Tibial nerve (tissue), 4 donors: ENCODE measurements around the gene LEF1. TPM values are rescaled to one million over a fixed set of nuclear protein-coding genes. Genes with fewer than 3 reads are reported as not detected.

Experiments
- DNase-seq, 2 donors: peaks; one replicate each; pipeline ENCODE4 v3.0.0-alpha.2; 2019; ENCODE audit warnings: low spot score in 2 of 2
- H3K27ac ChIP-seq, 4 donors: fragments of 200-600 bp; sonication (generic) in 3 of 4; one replicate each; pipeline ENCODE4 v1.5.1; 2017 to 2019; ENCODE audit warnings: mild to moderate bottlenecking in 1 of 4
- H3K27me3 ChIP-seq, 2 donors: fragments of 200-600 bp; sonication (generic) in 1 of 2; one replicate each; pipeline versions ENCODE4 v1.5.1 to v1.6.0; 2017 to 2019
- H3K36me3 ChIP-seq, 3 donors: fragments of 200-600 bp; sonication (generic); one replicate each; pipeline ENCODE4 v1.5.1; 2018 to 2019
- H3K4me1 ChIP-seq, 4 donors: fragments of 200-600 bp; sonication (generic) in 3 of 4; one replicate each; pipeline ENCODE4 v1.5.1; 2017 to 2019
- H3K4me3 ChIP-seq, 4 donors: fragments of 200-600 bp; sonication (generic) in 3 of 4; one replicate each; pipeline ENCODE4 v1.5.1; 2017 to 2019; ENCODE audit warnings: mild to moderate bottlenecking in 1 of 4, moderate library complexity in 1 of 4
- H3K9me3 ChIP-seq, 4 donors: fragments of 200-600 bp; sonication (generic) in 3 of 4; one replicate each; pipeline ENCODE4 v1.5.1; 2017 to 2019
- CTCF ChIP-seq, 5 experiments: fragments of 200-600 bp in 3 of 5; fragments of 450-650 bp in 2 of 5; sonication (generic) in 3 of 5; IDR thresholded peaks; one replicate each; pipeline ENCODE4 v1.5.1; 2016 to 2019; ENCODE audit warnings: antibody characterized with exemption in 5 of 5, mild to moderate bottlenecking in 3 of 5, moderate library complexity in 2 of 5
- EP300 ChIP-seq, 2 donors: sonication (generic); formaldehyde crosslinking; IDR thresholded peaks; one replicate each; pipeline ENCODE4 v1.6.1; 2017; ENCODE audit warnings: antibody characterized with exemption in 2 of 2, mild to moderate bottlenecking in 1 of 2
- POLR2A ChIP-seq, 2 donors: fragments of 450-650 bp; IDR thresholded peaks; one replicate each; pipeline ENCODE4 v1.6.1; 2017; ENCODE audit warnings: antibody characterized with exemption in 2 of 2, mild to moderate bottlenecking in 2 of 2, moderate library complexity in 2 of 2
- WGBS, 2 donors: methylation state at CpG; one replicate each; pipeline ENCODE4 v1.1.5; 2018; 5-methylcytosine and 5-hydroxymethylcytosine counted together
- total RNA-seq, 4 donors: library from RNA; depleted of rRNA; stranded (reverse); fragments of >200 nt; gene quantifications; one replicate each; pipeline ENCODE4 v1.1.0, GENCODE V29; 2016

LEF1 gene
- total RNA-seq, 4 donors from 2014 or later = 1.9 to 11.7 (median 8.3) TPM

GRCh38 chr4:108109997-108110416 is 58.7 kb downstream of the LEF1 start:
- no peak for TF ChIP-seq POLR2A (IDR thresholded peaks at IDR 0.05)
- no peak for TF ChIP-seq CTCF (IDR thresholded peaks at IDR 0.05)
- no peak for TF ChIP-seq EP300 (IDR thresholded peaks at IDR 0.05)
- Histone ChIP-seq H3K4me1 (peaks cover 0 to 8% (median 0%) of the 10 kb centered on the region in 4 donors), H3K27ac (no peak overlapping the region), H3K27me3 (no peaks in the 10 kb centered on the region), H3K9me3 (no peaks in the 10 kb centered on the region), H3K36me3 (no peaks in the 10 kb centered on the region), H3K4me3 (no peak overlapping the region)
- no peak for DNase-seq
- 71 to 73% methylated on average over 2 of the region's 2 CpGs for WGBS, 2 donors

GRCh38 chr4:108109111-108109510 is 59.6 kb downstream of the LEF1 start:
- Histone ChIP-seq H3K27ac (no peak overlapping the region), H3K4me1 (peaks cover 0 to 8% (median 0%) of the 10 kb centered on the region in 4 donors), H3K9me3 (no peaks in the 10 kb centered on the region), H3K27me3 (no peaks in the 10 kb centered on the region), H3K4me3 (no peak overlapping the region), H3K36me3 (no peaks in the 10 kb centered on the region)
- DNase-seq = no peak
- WGBS, 2 donors = 85 to 87% methylated on average over 4 of the region's 4 CpGs
- TF ChIP-seq POLR2A (IDR thresholded peaks at IDR 0.05) (no peak), EP300 (IDR thresholded peaks at IDR 0.05) (no peak), CTCF (IDR thresholded peaks at IDR 0.05) (no peak)

GRCh38 chr4:108107729-108108382 is 60.9 kb downstream of the LEF1 start:
- WGBS, 2 donors = 96 to 97% methylated on average over 6 of the region's 6 CpGs
- no peak for TF ChIP-seq EP300 (IDR thresholded peaks at IDR 0.05)
- TF ChIP-seq POLR2A (IDR thresholded peaks at IDR 0.05) = no peak
- TF ChIP-seq CTCF (IDR thresholded peaks at IDR 0.05) = no peak
- Histone ChIP-seq H3K36me3 (no peaks in the 10 kb centered on the region), H3K27me3 (no peaks in the 10 kb centered on the region), H3K27ac (no peak overlapping the region), H3K4me1 (peaks cover 0 to 2% (median 0%) of the 10 kb centered on the region in 4 donors), H3K9me3 (no peaks in the 10 kb centered on the region), H3K4me3 (no peak overlapping the region)
- no peak for DNase-seq

- TF ChIP-seq CTCF (IDR thresholded peaks at IDR 0.05) (no peak), EP300 (IDR thresholded peaks at IDR 0.05) (no peak), POLR2A (IDR thresholded peaks at IDR 0.05) (no peak)
- H3K9me3 ChIP-seq = no peaks in the 10 kb centered on the region
- no peak for DNase-seq
These were observed 61.6 kb downstream of the LEF1 start for GRCh38 chr4:108107101-108107500.

GRCh38 chr4:108106186-108106585 is 62.5 kb downstream of the LEF1 start:
- WGBS, 2 donors = 93 to 95% methylated on average over 3 of the region's 3 CpGs

More at GRCh38 chr4:108107101-108107500, 61.6 kb downstream of the LEF1 start:
- no peaks in the 10 kb centered on the region for H3K27me3 ChIP-seq
- no peaks in the 10 kb centered on the region for H3K4me1 ChIP-seq
- no peaks in the 10 kb centered on the region for H3K36me3 ChIP-seq
- no peak overlapping the region for H3K27ac ChIP-seq
- 65 to 66% methylated on average over 4 of the region's 4 CpGs for WGBS, 2 donors
- H3K4me3 ChIP-seq = no peak overlapping the region

More at GRCh38 chr4:108106186-108106585, 62.5 kb downstream of the LEF1 start:
- no peaks in the 10 kb centered on the region for H3K9me3 ChIP-seq
- no peaks in the 10 kb centered on the region for H3K27me3 ChIP-seq
- H3K4me3 ChIP-seq = no peak overlapping the region
- TF ChIP-seq POLR2A (IDR thresholded peaks at IDR 0.05) (no peak), CTCF (IDR thresholded peaks at IDR 0.05) (no peak)
- H3K36me3 ChIP-seq = no peaks in the 10 kb centered on the region
- DNase-seq = no peak
- no peak overlapping the region for H3K27ac ChIP-seq
- H3K4me1 ChIP-seq = no peaks in the 10 kb centered on the region
